GM04503 (cell line): Measurements from ENCODE around the gene GPR39.
A peak's percentile ranks its signal among the peaks of the same experiment; 100 is the strongest.

Source experiments
- DNase-seq: peaks from one replicate; pipeline ENCODE4 v3.0.0-alpha.2; 2012; ENCODE audit warnings: low read depth

Gene GPR39

GRCh38 chr2:132605236-132606180, 188.9 kb downstream of the GPR39 start:
- no peak for DNase-seq

DNA sequence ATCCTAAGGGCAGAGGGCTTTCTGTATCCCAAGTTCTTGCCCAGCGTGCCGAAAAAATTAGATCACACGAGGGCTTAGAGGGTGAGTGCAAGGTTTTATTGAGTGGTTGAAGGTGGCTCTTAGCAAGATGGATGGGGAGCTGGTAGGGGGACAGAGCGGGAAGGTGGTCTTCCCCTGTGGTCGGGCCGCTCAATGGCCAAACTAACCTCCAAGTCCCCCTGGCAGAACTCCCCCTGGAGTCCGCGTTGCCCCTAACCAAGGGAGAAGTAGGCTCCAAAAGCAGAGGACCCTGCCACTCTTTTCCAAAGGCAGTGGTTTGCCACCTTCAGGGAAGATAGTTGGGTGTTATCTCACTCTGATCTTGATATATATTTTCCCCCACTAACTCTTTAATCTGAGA, 190.0 kb downstream of the GPR39 start:
- no peak for DNase-seq

DNA sequence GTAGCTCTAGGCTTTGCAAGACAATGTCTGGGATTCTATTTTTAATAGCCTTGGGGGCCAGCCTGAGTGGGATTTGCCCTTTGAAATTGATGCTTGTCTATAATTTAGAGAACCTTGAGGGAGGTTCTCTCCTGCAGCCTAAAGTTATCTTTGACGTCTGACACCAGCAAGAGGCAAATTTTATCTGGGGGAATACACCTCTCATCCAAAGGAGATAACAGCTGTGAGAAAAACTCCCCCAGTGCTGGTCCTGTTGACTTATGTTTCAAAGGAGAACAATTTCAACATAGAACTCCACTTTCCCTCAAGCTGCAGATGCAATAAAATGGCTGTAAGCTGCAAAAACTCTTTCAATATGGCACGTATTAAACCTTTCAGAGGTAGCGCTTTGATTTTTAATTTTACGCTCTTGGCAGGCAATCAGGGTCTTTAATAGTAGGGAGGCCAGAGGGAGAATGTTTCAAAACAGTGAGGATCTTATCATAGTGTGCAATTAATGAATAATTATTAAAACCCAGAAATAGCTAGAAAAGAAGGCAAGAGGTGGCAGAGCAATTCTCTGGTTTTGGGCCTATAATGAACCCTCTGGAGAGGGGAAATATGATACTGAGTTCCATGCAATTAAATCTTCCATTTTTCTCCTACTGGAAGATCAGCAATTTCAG, 191.0 kb downstream of the GPR39 start:
- DNase-seq: no peak

DNA sequence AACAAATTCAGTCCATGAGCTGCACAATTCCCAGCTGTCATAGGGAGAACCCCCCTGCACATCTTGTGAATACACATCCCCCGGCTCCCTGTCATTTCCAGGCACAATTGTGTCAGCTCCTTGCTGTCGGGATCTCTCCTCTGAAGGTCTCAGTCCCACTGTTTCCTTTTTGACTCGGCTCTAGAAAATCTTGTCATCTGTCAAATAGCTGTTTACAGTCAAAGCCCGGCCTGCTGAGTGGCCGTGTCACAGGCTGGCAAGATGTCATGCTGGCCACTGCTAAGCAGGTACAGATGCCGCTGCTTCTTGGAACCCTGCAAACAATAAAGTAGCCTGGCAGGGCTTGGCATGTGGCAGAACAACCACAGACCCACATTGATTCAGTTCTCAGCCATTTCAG, 191.7 kb downstream of the GPR39 start:
- no peak for DNase-seq

GRCh38 chr2:132609101-132609890, 192.7 kb downstream of the GPR39 start:
- no peak for DNase-seq

- DNase-seq: no peak
Observed at GRCh38 chr2:132611719-132612118, 195.1 kb downstream of the GPR39 start.

GRCh38 chr2:132615329-132616085, 198.9 kb downstream of the GPR39 start:
- no peak for DNase-seq

DNA sequence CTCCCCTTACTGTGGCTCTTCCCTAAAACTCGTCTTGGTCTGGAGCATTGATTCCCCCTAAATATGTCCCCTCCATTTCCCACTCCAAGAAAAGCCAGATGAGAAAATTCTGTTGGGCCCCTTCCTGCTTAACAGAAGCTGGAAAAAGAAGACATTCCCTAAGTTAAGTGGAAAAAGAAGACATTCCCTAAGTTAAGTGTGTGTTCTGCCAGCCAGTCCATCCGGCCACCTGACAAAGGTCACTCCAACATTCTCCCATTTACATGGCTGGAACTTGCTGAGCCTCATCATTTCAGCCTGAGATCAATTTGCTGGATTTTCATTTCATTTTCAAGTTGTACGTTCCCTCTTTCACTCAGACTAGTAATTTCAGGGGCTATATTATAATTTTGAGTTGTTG, 201.4 kb downstream of the GPR39 start:
- DNase-seq: no peak

DNA sequence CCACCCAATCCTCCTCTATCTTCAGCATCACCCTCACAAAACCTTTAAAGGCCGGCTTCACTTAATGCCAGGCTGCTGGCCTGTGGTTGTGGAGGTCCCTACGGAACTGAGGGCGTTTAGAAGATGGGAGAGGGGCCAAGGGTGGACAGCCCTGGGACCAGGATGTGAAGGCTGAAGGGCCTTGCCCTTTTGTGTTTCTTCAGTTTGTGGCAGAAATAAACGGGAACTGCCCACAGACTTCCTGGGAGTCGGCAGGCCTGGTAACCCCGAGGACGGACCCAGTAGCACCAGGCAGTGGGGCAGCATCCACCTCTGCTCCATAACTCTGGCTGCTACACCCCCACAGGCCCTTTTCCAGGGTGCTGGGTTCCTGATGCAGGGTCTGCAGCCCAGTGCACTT, 202.1 kb downstream of the GPR39 start:
- no peak for DNase-seq

- DNase-seq: peak; percentile 42
Observed at GRCh38 chr2:132620115-132620514, 203.5 kb downstream of the GPR39 start.

DNA sequence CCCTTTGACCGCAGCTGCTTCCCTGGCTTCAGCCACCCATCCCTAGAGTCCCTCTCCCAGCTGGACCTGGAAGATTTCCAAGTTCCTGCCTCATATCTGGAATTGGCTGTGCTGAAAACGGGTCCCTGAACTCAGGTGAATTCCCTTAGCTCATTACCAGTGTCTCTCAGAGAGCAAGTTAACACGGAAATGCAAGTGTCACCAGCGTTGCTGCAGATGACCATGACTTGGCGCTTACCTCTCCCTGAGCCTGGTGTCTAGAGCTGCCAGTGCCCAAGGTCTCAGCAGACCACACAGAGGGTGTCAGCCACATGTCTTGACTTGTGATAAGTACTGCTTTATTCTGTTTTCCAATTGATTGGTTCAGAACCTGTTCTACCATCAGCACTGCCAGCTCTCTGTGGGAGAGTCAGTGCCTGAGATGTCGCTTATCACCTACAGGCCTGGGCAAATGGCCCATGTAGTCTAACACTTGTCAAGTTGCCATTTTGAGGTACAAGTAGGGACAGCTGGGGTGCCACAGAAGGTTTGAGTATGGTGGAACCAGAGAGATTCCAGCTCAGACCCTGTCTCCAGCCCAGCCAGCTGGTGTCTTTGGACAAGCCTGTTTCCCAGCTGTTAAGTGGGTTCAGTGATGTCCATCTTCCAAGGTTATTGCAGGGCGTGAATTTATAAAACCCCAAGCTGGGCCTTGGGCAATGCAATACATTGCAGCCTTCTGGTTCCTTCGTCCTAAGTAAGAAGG, 204.7 kb downstream of the GPR39 start:
- DNase-seq: no peak

DNA sequence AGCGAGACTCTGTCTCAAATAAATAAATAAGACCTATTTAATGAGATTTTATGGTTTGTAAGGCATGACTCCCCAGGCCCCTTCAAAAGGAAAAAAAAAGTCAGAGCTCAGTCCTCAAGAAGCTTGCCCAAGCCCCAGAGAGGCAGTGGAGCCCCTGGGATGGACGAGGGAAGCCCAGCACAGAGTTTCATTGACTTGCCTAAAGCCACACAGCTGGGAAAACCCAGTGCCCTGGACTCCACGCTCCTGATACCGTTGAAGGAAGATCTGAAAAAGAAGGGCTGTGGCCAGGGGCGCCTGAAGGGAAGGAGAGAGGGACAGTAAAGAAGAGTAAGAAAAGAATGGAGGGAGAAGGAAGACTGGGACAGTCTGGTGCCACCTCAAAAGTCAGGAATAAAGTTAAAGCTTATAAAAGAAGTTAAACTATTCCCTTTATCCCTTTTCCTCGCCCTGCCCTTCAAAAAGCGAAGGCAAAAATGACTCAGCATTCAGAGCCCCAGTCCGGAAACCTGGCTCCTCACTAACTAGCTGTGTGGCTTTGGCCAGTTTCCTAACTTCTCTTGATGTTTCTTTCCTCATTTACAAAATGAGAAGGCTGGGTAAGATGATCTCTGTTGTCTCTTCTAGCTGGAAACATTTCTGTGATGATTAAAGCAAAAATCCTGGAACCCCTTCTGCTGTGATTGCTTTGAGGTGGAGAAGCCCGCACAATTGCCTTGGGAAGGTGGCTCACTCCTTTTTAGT, 206.7 kb downstream of the GPR39 start:
- DNase-seq: peak; percentile 72

GRCh38 chr2:132627536-132627935, 210.9 kb downstream of the GPR39 start:
- DNase-seq: no peak

DNA sequence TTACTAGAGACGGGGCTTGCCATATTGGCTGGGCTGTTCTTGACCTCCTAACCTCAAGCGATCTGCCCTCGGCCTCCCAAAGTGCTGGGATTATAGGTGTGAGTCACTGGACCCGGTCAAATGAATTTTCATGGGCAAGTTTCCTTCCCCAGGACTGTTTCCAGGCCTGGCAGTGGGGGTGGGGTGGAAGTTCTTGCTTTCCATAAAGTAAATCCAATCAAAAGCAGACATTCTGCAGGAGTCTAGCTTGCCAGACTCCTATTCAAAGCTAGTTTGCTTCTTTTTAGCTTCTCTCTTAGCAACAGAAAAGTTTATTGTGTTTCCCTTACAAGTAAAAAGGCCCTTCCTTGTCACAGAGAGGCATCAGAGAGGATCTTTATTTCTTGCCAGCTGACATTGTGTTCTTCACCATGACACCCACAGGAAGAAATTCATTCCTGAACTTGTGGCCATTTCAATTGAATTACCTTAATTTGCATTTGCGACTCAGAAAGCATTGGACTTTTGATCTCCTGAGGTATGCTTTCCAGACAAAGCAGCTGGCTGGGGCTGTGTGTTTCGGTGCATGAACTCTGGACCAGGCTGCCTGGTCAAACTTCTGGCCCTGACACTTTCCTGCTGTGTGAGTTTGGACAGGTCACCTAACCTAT, 215.5 kb downstream of the GPR39 start:
- peak; percentile 38 for DNase-seq

GRCh38 chr2:132633635-132634034, 217.0 kb downstream of the GPR39 start:
- DNase-seq: no peak

DNA sequence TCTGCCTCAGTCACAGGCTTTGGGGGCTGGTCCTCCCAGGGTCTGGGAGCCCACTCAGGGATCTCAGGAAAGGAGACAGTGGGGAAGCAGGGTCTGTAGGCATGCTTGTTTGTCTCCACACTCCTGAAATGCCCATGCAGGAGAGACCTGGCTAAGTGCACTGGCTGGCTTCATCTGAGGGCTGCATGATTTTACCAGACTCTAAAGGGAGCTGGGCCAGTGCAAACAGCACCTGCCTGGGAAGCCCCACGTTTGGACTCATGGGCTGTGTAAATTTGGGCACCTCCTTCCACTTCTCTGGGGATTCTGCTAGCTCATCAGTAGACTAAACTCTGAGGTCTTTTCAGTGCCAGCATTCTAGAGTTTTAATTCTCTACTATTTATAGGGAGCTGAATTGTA, 219.7 kb downstream of the GPR39 start:
- DNase-seq: no peak

DNA sequence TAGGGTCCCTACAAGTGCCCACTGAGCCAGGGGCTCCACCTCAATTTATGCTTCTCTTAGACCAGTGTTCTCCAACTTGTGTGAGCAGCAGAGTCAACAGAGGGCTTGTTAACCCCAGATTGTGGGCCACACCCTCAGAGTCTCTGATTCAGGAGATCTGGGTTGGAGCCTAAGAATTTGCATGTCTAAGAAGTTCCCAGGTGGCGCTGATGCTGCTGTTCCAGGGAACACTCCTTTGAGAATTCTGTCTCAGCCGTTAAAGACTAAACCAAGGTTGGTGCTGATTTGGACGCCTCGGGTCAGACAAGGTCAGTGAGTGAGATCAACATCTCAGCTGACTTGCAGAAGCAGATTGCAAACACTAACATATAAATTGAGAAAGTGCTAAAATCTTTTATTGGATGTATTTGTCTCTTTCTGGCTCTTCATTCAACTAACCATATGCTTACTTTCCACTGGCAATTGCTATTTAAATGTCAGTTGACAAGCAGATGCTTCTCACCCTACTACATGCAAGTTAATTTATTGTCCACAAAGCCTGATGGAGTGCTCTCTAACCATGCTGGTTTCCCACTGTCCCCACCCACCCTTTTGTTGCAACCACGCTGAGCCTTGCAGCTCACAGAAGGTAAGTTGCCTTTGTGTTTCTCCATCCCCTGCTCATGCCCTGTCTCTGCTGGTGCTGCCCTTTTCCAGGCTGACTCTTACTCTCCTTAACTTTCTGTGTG, 221.9 kb downstream of the GPR39 start:
- DNase-seq: no peak

GRCh38 chr2:132640116-132640515, 223.5 kb downstream of the GPR39 start:
- DNase-seq: no peak

- DNase-seq: no peak
Observed at GRCh38 chr2:132641819-132642218, 225.2 kb downstream of the GPR39 start.
